Calu3 (cell line): ENCODE measurements around the gene ATP1A4. TPM values are rescaled to one million over a fixed set of nuclear protein-coding genes. Genes with fewer than 3 reads are reported as not detected.

Experiments used
- BruUV-seq: library from RNA; stranded (reverse); fragments of 400-500 nt; replicated peaks from 2 replicates; lab custom pipeline; 2021; lab: Mats Ljungman, UMichigan
- CTCF ChIA-PET: fragments of 300-600 bp; sonication (Branson Sonifier 250); formaldehyde crosslinking; loops from one replicate; lab custom pipeline; 2022; ENCODE audit warnings: antibody characterized with exemption; lab: Charles Lee
- DNase-seq: peaks from one replicate; pipeline ENCODE4 v3.0.0; 2022
- H3K27ac Mint-ChIP-seq: one replicate; pipeline ENCODE4 v1.8.0; 2022; ENCODE audit warnings: mixed read lengths; ENCODE audit not compliant: unreplicated experiment
- H3K27me3 Mint-ChIP-seq: one replicate; pipeline ENCODE4 v1.8.0; 2022; ENCODE audit warnings: mixed read lengths; ENCODE audit not compliant: unreplicated experiment
- H3K36me3 Mint-ChIP-seq: one replicate; pipeline ENCODE4 v1.8.0; 2022; ENCODE audit warnings: mild to moderate bottlenecking, moderate library complexity, mixed read lengths; ENCODE audit not compliant: insufficient read depth, unreplicated experiment
- H3K4me1 Mint-ChIP-seq: one replicate; pipeline ENCODE4 v1.8.0; 2022; ENCODE audit warnings: mild to moderate bottlenecking, low read depth, mixed read lengths; ENCODE audit not compliant: unreplicated experiment
- H3K4me3 Mint-ChIP-seq: one replicate; pipeline ENCODE4 v1.8.0; 2022; ENCODE audit warnings: mild to moderate bottlenecking, low read depth, moderate library complexity, mixed read lengths; ENCODE audit not compliant: unreplicated experiment
- H3K9me3 Mint-ChIP-seq: one replicate; pipeline ENCODE4 v1.8.0; 2022; ENCODE audit warnings: low read depth, mixed read lengths; ENCODE audit not compliant: unreplicated experiment
- CTCF ChIP-seq: fragments of 200-600 bp; IDR thresholded peaks from one replicate; pipeline ENCODE4 v1.8.0; 2022; ENCODE audit warnings: antibody characterized with exemption; ENCODE audit not compliant: unreplicated experiment
- intact Hi-C: fragments of 100-400 bp; cut with micrococcal nuclease; formaldehyde crosslinking; loops from one replicate; pipeline ENCODE4 v1.10.0; 2022; ENCODE audit not compliant: unreplicated experiment
- total RNA-seq: library from RNA; stranded (reverse); gene quantifications from 2 replicates; pipeline ENCODE4 v1.2.3, GENCODE V29; 2022

Gene ATP1A4
- total RNA-seq, 1 experiment from 2014 or later, result not detected

- no peaks in the 10 kb centered on the region for H3K9me3 Mint-ChIP-seq
- no peak overlapping the region for H3K27ac Mint-ChIP-seq
- H3K4me3 Mint-ChIP-seq, result no peak overlapping the region
- DNase-seq, result no peak
- no peak for TF ChIP-seq CTCF
- no TSS peak for BruUV-seq
- intact Hi-C loops, result no loop called here
- H3K36me3 Mint-ChIP-seq, result peaks cover under 1% of the 10 kb centered on the region
- H3K27me3 Mint-ChIP-seq, result peaks cover 75% of the 10 kb centered on the region
- CTCF ChIA-PET, result no interaction called here
- H3K4me1 Mint-ChIP-seq, result peaks cover 2% of the 10 kb centered on the region
These were observed 21.4 kb upstream of the ATP1A4 start for GRCh38 chr1:160129966-160130365.

GRCh38 chr1:160130486-160130885 is 20.9 kb upstream of the ATP1A4 start:
- CTCF ChIA-PET, result no interaction called here
- Mint-ChIP-seq H3K27ac (no peak overlapping the region), H3K36me3 (no peaks in the 10 kb centered on the region), H3K4me1 (no peaks in the 10 kb centered on the region), H3K9me3 (no peaks in the 10 kb centered on the region), H3K4me3 (no peak overlapping the region), H3K27me3 (peaks cover 80% of the 10 kb centered on the region)
- no peak for TF ChIP-seq CTCF
- no TSS peak for BruUV-seq
- no peak for DNase-seq
- intact Hi-C loops, result no loop called here

- no TSS peak for BruUV-seq
- peaks cover 84% of the 10 kb centered on the region for H3K27me3 Mint-ChIP-seq
- no peak overlapping the region for H3K4me3 Mint-ChIP-seq
- CTCF ChIA-PET, result interaction anchor here (0.6 kb wide), 1 partner anchor 15 kb away, joined by 3 read pairs; no protein-coding TSS in a partner anchor
- H3K27ac Mint-ChIP-seq, result no peak overlapping the region
- no peak for DNase-seq
- no peak for TF ChIP-seq CTCF
- no peaks in the 10 kb centered on the region for H3K9me3 Mint-ChIP-seq
- intact Hi-C loops, result no loop called here
- H3K4me1 Mint-ChIP-seq, result no peaks in the 10 kb centered on the region
- no peaks in the 10 kb centered on the region for H3K36me3 Mint-ChIP-seq
These were observed 20.5 kb upstream of the ATP1A4 start for GRCh38 chr1:160130939-160131338.

- peaks cover 95% of the 10 kb centered on the region for H3K27me3 Mint-ChIP-seq
- no peak for TF ChIP-seq CTCF
- no peaks in the 10 kb centered on the region for H3K9me3 Mint-ChIP-seq
- no peak overlapping the region for H3K4me3 Mint-ChIP-seq
- no peaks in the 10 kb centered on the region for H3K4me1 Mint-ChIP-seq
- H3K36me3 Mint-ChIP-seq, result no peaks in the 10 kb centered on the region
- intact Hi-C loops, result no loop called here
- H3K27ac Mint-ChIP-seq, result no peak overlapping the region
- no TSS peak for BruUV-seq
- CTCF ChIA-PET, result no interaction called here
- no peak for DNase-seq
These were observed 19.4 kb upstream of the ATP1A4 start for GRCh38 chr1:160131803-160132565.
